Hepatocyte (in vitro differentiated cells): ENCODE results near the gene RIPOR1. TPM values are rescaled to one million over a fixed set of nuclear protein-coding genes. Genes with fewer than 3 reads are reported as not detected.

Experiments used
- DNase-seq: peaks from one replicate; pipeline ENCODE4 v3.0.0-alpha.2; 2016; ENCODE audit warnings: low spot score
- H2AFZ ChIP-seq: fragments of 200-600 bp; sonication (generic); 2 replicates; pipeline ENCODE4 v1.6.0; 2016; ENCODE audit warnings: antibody characterized with exemption, mild to moderate bottlenecking
- H3K27ac ChIP-seq: fragments of 200-600 bp; sonication (generic); 2 replicates; pipeline ENCODE4 v1.5.1; 2016; ENCODE audit warnings: mild to moderate bottlenecking
- H3K27me3 ChIP-seq: fragments of 200-600 bp; sonication (generic); 2 replicates; pipeline ENCODE4 v1.6.1; 2016
- H3K36me3 ChIP-seq: fragments of 200-600 bp; sonication (generic); replicated peaks from 2 replicates; pipeline ENCODE4 v1.5.1; 2016; ENCODE audit warnings: low read depth; ENCODE audit not compliant: insufficient read depth
- H3K4me1 ChIP-seq: fragments of 200-600 bp; sonication (generic); 2 replicates; pipeline ENCODE4 v1.5.1; 2016; ENCODE audit warnings: mild to moderate bottlenecking, moderate library complexity; ENCODE audit not compliant: insufficient read depth
- H3K4me2 ChIP-seq: fragments of 200-600 bp; sonication (generic); 2 replicates; pipeline ENCODE4 v1.6.0; 2016
- H3K4me3 ChIP-seq: fragments of 200-600 bp; sonication (generic); 2 replicates; pipeline ENCODE4 v1.5.1; 2016; ENCODE audit warnings: mild to moderate bottlenecking
- H3K79me2 ChIP-seq: fragments of 200-600 bp; sonication (generic); 2 replicates; pipeline ENCODE4 v1.6.0; 2017; ENCODE audit warnings: mild to moderate bottlenecking
- H3K9me2 ChIP-seq: fragments of 200-600 bp; sonication (generic); replicated peaks from 2 replicates; pipeline ENCODE4 v1.6.0; 2017; ENCODE audit warnings: mild to moderate bottlenecking; ENCODE audit not compliant: insufficient read depth
- H3K9me3 ChIP-seq: fragments of 200-600 bp; sonication (generic); 2 replicates; pipeline ENCODE4 v1.5.1; 2016; ENCODE audit warnings: low read depth, mild to moderate bottlenecking
- H4K20me1 ChIP-seq: fragments of 200-600 bp; sonication (generic); 2 replicates; pipeline ENCODE4 v1.6.0; 2016; ENCODE audit warnings: mild to moderate bottlenecking; ENCODE audit not compliant: insufficient read depth, poor library complexity, severe bottlenecking
- EZH2 ChIP-seq: fragments of 200-600 bp; sonication (generic); IDR thresholded peaks from 2 replicates; pipeline ENCODE4 v1.6.1; 2016; ENCODE audit warnings: antibody characterized with exemption, mild to moderate bottlenecking, borderline replicate concordance
- EZH2phosphoT487 ChIP-seq: fragments of 200-600 bp; sonication (generic); IDR thresholded peaks from one replicate; pipeline ENCODE4 v1.6.1; 2018; ENCODE audit warnings: antibody characterized with exemption, mild to moderate bottlenecking, low read depth, moderate library complexity; ENCODE audit not compliant: unreplicated experiment, severe bottlenecking
- WGBS: methylation state at CpG from one replicate; pipeline ENCODE4 v1.1.6; 2016; ENCODE audit warnings: low lambda C conversion rate; ENCODE audit errors: missing lambda C conversion rate; 5-methylcytosine and 5-hydroxymethylcytosine counted together
- polyA plus RNA-seq: library from polyadenylated mRNA; unstranded; fragments of >200 nt; fragmentation: Nextera tagmentation; extraction: Ambion mirVana; gene quantifications from 2 replicates; pipeline ENCODE4 v1.2.1, GENCODE V29; 2016
- total RNA-seq: library from RNA; depleted of rRNA; stranded (reverse); fragments of >200 nt; gene quantifications from 2 replicates; pipeline ENCODE4 v1.2.3, GENCODE V29; 2014
- TF ChIP-seq, protein P1 (sequence below): fragments of 200-600 bp; sonication (generic); IDR thresholded peaks from 2 replicates; pipeline ENCODE4 v1.5.1; 2016; ENCODE audit warnings: antibody characterized with exemption, mild to moderate bottlenecking; ENCODE audit not compliant: poor library complexity

Gene RIPOR1
- total and polyA plus RNA-seq, 2 experiments from 2014 or later, result 12.5 to 38.3 TPM

DNA sequence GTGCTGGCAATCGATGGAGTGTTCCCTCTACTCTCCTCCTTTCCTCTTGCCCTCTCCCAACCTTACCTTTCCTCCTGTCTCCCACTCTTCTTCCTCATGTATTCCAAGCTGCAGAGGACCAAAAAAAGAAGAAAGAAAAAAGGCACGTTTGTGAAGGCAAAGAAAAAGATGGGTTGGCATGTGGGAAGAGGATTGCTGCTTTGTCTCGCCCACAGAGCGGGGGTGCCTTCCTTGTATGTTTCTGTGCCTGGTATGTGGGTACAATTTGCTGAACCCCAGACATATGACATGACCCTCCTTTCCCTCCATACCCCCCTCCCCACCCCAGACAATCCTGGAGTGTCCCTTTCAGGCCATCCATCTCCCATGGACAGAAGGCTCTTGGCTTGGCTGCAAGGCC, 20.6 kb downstream of the RIPOR1 start:
- Histone ChIP-seq H3K27ac (no peak overlapping the region), H3K4me2 (no peak overlapping the region), H3K79me2 (no peaks in the 10 kb centered on the region), H3K9me2 (no peaks in the 10 kb centered on the region), H4K20me1 (no peaks in the 10 kb centered on the region), H3K27me3 (no peaks in the 10 kb centered on the region), H2AFZ (no peak overlapping the region), H3K4me3 (no peak overlapping the region), H3K4me1 (no peaks in the 10 kb centered on the region), H3K9me3 (no peaks in the 10 kb centered on the region), H3K36me3 (no peaks in the 10 kb centered on the region)
- TF ChIP-seq EZH2 (no peak), EZH2phosphoT487 (no peak)
- TF ChIP-seq, protein P1, sequence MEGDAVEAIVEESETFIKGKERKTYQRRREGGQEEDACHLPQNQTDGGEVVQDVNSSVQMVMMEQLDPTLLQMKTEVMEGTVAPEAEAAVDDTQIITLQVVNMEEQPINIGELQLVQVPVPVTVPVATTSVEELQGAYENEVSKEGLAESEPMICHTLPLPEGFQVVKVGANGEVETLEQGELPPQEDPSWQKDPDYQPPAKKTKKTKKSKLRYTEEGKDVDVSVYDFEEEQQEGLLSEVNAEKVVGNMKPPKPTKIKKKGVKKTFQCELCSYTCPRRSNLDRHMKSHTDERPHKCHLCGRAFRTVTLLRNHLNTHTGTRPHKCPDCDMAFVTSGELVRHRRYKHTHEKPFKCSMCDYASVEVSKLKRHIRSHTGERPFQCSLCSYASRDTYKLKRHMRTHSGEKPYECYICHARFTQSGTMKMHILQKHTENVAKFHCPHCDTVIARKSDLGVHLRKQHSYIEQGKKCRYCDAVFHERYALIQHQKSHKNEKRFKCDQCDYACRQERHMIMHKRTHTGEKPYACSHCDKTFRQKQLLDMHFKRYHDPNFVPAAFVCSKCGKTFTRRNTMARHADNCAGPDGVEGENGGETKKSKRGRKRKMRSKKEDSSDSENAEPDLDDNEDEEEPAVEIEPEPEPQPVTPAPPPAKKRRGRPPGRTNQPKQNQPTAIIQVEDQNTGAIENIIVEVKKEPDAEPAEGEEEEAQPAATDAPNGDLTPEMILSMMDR, result no peak
- 95% methylated on average over 4 of the region's 4 CpGs for WGBS
- DNase-seq, result no peak

DNA sequence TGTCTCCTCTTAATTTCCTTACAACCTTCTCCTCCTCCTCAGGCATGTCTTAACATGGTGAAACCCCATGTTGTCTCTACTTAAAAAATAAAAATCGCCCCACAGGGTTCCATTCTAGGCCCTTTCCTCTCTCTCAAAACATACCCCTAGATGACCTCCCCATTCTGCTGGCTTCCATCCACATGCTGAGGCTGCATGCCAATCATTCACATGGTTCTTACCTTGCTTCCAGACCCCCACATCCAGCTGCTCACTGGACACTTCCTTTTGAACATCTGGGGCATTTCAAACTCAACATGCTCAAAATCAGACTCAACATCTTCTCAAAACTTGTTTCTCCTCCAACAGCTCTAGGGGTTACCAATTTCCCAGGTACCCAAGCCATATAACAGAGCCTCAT, 21.3 kb downstream of the RIPOR1 start:
- no peak overlapping the region for H2AFZ ChIP-seq
- H3K27ac ChIP-seq, result no peak overlapping the region
- no peaks in the 10 kb centered on the region for H4K20me1 ChIP-seq
- H3K4me2 ChIP-seq, result no peak overlapping the region
- TF ChIP-seq, protein P1, result no peak
- TF ChIP-seq EZH2 (no peak), EZH2phosphoT487 (no peak)
- no peaks in the 10 kb centered on the region for H3K36me3 ChIP-seq
- DNase-seq, result no peak
- peaks cover 3% of the 10 kb centered on the region for H3K79me2 ChIP-seq
- 92% methylated on average over 1 of the region's 1 CpG for WGBS
- no peaks in the 10 kb centered on the region for H3K9me3 ChIP-seq
- H3K4me1 ChIP-seq, result no peaks in the 10 kb centered on the region
- H3K4me3 ChIP-seq, result no peak overlapping the region
- H3K9me2 ChIP-seq, result no peaks in the 10 kb centered on the region
- no peaks in the 10 kb centered on the region for H3K27me3 ChIP-seq

DNA sequence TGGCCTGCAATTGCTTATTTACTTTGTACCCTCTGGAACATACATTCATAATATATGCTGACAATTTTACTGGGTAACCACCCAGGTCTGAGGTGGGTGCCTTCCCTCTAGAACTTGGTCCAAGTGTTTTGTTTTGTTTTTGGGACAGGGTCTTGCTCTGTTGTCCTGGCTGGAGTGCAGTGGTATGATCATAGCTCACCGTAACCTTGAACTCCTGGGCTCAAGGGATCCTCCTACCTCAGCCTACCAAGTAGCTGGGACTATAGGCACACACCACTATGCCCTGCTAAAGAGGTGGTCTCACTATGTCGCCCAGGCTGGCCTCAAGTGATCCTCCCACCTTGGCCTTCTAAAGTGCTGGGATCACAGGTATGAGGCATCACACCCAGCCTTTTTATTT, 22.5 kb downstream of the RIPOR1 start:
- no peaks in the 10 kb centered on the region for H4K20me1 ChIP-seq
- no peak for DNase-seq
- no peak overlapping the region for H3K4me3 ChIP-seq
- H3K9me2 ChIP-seq, result no peaks in the 10 kb centered on the region
- TF ChIP-seq, protein P1, result no peak
- TF ChIP-seq EZH2 (no peak), EZH2phosphoT487 (no peak)
- no peaks in the 10 kb centered on the region for H3K36me3 ChIP-seq
- H3K4me2 ChIP-seq, result no peak overlapping the region
- no peak overlapping the region for H2AFZ ChIP-seq
- H3K27ac ChIP-seq, result no peak overlapping the region
- no peaks in the 10 kb centered on the region for H3K27me3 ChIP-seq
- H3K9me3 ChIP-seq, result no peaks in the 10 kb centered on the region
- no peaks in the 10 kb centered on the region for H3K4me1 ChIP-seq
- 100% methylated on average over 2 of the region's 2 CpGs for WGBS
- H3K79me2 ChIP-seq, result peaks cover 3% of the 10 kb centered on the region

DNA sequence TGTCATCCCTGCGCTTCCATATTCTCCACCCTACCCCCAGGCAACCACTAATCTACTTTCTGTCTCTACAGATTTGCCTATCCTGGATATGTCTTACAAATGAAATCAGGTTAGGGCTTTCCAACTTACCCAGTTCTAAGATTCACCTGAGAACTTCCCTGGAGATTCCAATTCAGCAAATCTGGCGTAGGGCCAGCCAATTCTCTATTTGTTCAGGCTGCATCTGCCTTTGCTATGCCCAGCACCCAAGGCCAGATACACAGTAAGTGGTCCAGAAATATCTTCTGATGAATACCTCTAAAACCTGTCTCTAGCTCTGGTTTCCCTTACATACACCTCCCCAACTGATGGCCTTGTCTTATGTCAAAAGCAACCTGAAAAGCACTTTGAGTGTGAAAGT, 23.3 kb downstream of the RIPOR1 start:
- Histone ChIP-seq H3K36me3 (no peaks in the 10 kb centered on the region), H3K9me3 (no peaks in the 10 kb centered on the region), H3K27ac (no peak overlapping the region), H3K4me1 (no peaks in the 10 kb centered on the region), H3K27me3 (no peaks in the 10 kb centered on the region), H4K20me1 (no peaks in the 10 kb centered on the region), H3K79me2 (peaks cover 3% of the 10 kb centered on the region), H2AFZ (no peak overlapping the region), H3K4me2 (no peak overlapping the region), H3K4me3 (no peak overlapping the region), H3K9me2 (no peaks in the 10 kb centered on the region)
- DNase-seq, result no peak
- WGBS, result 98% methylated on average over 2 of the region's 2 CpGs
- TF ChIP-seq EZH2 (no peak), EZH2phosphoT487 (no peak)
- TF ChIP-seq, protein P1, result no peak
